IPS-20b (cell line): Measurements from ENCODE around the gene UBAP1L.
A peak's percentile ranks its signal among the peaks of the same experiment; 100 is the strongest.
"Not testable (repeated sequence)": the region's sequence is repeated elsewhere in the genome, so short reads cannot be mapped to it uniquely, and the experiment has no call there.

ENCODE experiments used
- H3K27ac ChIP-seq: one replicate; pipeline ENCODE4 v1.5.1; 2013; ENCODE audit warnings: low read length
- H3K27me3 ChIP-seq: 2 replicates; pipeline ENCODE4 v1.6.1; 2013; ENCODE audit warnings: mild to moderate bottlenecking, low read length, inconsistent platforms; ENCODE audit not compliant: insufficient read depth
- H3K36me3 ChIP-seq: 2 replicates; pipeline ENCODE4 v1.6.1; 2013; ENCODE audit warnings: low read depth, mild to moderate bottlenecking, inconsistent platforms, low read length, moderate library complexity; ENCODE audit not compliant: insufficient read depth
- H3K4me1 ChIP-seq: 2 replicates; pipeline ENCODE4 v1.6.1; 2013; ENCODE audit warnings: mild to moderate bottlenecking, control low read depth, inconsistent platforms, low read length, moderate library complexity; ENCODE audit not compliant: insufficient read depth
- H3K4me3 ChIP-seq: 2 replicates; pipeline ENCODE4 v1.5.1; 2013; ENCODE audit warnings: mild to moderate bottlenecking, low read length, inconsistent platforms
- H3K9ac ChIP-seq: 2 replicates; pipeline ENCODE4 v1.6.1; 2013; ENCODE audit warnings: low read depth, mild to moderate bottlenecking, inconsistent platforms, low read length, moderate library complexity
- H3K9me3 ChIP-seq: 2 replicates; pipeline ENCODE4 v1.6.1; 2013; ENCODE audit warnings: mild to moderate bottlenecking, low read depth, low read length, inconsistent platforms; ENCODE audit not compliant: insufficient read depth

The UBAP1L gene

DNA sequence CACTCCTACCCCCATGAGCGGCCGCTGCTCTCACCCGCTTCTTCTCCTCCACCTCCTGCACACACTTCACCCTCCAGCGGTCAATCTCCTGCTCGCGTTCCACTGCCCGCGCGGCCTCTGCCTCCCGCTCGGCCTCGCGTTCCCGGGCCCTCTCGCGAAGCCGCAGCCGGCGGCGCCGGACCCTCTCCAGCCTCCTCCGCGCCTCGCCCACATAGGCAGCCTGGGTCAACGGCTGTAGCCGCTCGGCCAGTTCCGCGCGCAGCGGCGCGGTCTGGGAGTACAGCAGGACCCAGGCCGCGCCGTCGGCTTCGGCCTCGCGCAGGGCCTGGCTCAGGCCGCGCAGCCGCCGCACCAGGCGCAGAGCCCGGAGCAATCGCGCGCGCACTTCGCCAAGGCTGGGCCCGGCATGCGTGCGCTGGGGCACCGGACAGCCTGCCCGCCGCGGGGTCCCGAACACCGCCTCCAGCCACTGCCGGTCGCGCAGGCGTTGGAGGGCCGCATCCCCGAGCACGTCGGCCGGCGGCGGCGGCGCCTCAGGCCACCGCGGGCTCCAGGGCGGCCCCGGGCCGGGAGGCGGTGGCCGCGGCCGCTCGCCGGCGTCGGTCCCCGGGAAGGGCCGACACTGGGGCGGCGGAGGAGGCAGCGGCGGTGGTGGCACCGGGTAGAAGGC is 18.0 kb upstream of the UBAP1L start:
- H3K4me1 ChIP-seq, result no peaks in the 10 kb centered on the region
- H3K4me3 ChIP-seq, result peak overlapping the region; percentile 84
- peak overlapping the region; percentile 81; the same call in 1 of the 2 replicates for H3K9ac ChIP-seq
- H3K27ac ChIP-seq, result no peak overlapping the region
- H3K9me3 ChIP-seq, result peaks cover 18% of the 10 kb centered on the region
- H3K27me3 ChIP-seq, result no peaks in the 10 kb centered on the region
- H3K36me3 ChIP-seq, result peaks cover 17% of the 10 kb centered on the region

DNA sequence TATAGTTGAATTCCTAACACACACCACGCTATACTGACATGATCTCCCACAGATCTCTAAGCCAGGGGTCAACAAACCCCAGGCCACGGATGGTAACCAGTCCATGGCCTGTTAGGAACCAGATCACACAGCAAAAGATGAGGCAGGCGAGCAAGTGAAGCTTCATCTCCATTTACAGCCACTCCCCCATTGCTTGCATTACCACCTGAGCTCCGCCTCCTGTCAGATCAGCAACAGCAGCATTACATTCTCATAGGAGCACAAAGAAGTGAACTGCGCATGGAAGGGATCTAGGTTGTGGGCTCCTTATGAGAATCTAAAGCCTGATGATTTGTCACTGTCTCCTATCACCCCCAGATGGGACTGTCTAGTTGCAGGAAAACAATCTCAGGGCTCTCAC is 15.9 kb upstream of the UBAP1L start:
- Histone ChIP-seq H3K27me3 (no peaks in the 10 kb centered on the region), H3K36me3 (peaks cover 35% of the 10 kb centered on the region), H3K27ac (no peak overlapping the region), H3K4me3 (no peak overlapping the region), H3K4me1 (no peaks in the 10 kb centered on the region), H3K9me3 (no peaks in the 10 kb centered on the region), H3K9ac (no peak overlapping the region)

DNA sequence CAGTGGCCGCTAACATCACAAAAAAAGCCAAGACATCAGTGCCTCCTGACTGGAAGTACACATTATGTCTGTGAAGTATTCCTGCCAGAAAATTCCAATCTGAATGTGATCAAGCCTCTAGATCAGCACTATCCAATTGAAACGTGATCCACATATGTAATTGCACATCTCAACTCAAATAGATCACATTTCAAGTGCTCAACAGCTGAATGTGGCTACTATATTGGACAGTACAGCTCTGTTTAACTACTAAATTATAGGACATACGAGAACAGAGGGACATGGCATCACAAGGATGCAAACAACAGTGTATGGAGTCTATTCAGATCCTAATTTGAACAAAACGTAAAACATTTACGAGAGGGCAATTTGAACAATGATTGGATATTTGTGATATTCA is 542 bp upstream of the UBAP1L start:
- H3K27me3 ChIP-seq, result no peaks in the 10 kb centered on the region
- H3K9me3 ChIP-seq, result no peaks in the 10 kb centered on the region
- no peaks in the 10 kb centered on the region for H3K4me1 ChIP-seq
- peaks cover 60% of the 10 kb centered on the region for H3K36me3 ChIP-seq
- no peak overlapping the region for H3K27ac ChIP-seq
- H3K9ac ChIP-seq, result no peak overlapping the region
- no peak overlapping the region for H3K4me3 ChIP-seq

DNA sequence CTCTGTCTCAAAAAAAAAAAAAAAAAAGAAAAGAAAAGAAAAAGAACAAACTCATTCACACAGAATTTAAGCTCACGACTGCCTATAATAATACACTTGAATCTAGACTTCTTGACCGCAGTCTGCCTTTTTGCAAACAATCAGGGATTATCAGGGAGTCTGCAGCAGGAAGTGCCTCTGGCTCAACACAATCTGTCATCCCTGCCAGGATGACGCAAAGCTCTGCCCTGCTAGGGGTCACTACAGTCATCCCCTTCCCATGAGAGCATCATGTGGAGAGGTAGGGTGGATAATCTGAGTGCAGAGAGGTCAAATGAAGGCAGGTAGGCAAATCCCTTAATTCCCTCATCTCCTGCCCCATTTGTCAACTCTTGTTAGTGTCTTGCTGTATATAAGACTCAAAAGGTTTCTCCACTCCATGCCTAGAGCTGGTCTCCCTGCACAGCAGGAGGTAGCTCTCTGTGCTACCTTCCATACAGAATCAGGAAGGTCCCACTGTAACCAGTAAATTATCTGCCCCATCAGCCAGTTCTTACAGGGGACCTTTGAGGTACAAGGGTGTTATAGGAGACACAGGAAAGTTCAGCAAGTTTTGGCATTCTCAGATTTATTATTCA is 4.2 kb downstream of the UBAP1L start:
- Histone ChIP-seq H3K27me3 (no peaks in the 10 kb centered on the region), H3K4me3 (no peak overlapping the region), H3K9me3 (no peaks in the 10 kb centered on the region), H3K4me1 (no peaks in the 10 kb centered on the region), H3K9ac (no peak overlapping the region), H3K27ac (no peak overlapping the region), H3K36me3 (peaks cover 25% of the 10 kb centered on the region)

DNA sequence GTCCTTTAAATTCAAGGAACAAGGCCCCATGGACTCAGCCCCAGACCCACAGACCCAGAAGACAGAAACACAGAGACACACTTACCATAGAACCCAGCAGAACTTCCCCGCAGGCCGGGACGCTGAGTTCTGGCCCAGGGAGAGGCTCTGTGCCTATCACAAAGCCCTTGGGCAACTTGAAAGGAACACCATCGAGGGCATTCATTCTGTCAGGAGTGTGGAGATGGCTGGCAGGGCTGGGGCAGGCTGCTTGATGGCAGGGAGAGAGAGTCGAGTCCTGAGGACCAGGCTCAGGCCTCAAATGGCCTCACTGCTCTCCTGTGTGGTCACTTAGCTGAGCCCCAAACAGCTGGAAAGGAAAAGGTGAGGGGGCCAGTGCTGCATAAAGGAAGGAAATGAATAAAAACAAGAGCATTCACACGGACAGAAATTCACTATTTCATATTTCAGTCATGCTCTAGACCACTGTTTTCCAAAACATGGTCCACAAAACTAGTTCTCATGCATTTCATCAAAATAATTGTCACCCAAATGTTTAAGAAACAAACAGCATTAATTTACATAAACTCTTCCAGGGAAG is 8.9 kb downstream of the UBAP1L start:
- H3K9me3 ChIP-seq, result no peaks in the 10 kb centered on the region
- H3K36me3 ChIP-seq, result no peaks in the 10 kb centered on the region
- no peak overlapping the region for H3K9ac ChIP-seq

DNA sequence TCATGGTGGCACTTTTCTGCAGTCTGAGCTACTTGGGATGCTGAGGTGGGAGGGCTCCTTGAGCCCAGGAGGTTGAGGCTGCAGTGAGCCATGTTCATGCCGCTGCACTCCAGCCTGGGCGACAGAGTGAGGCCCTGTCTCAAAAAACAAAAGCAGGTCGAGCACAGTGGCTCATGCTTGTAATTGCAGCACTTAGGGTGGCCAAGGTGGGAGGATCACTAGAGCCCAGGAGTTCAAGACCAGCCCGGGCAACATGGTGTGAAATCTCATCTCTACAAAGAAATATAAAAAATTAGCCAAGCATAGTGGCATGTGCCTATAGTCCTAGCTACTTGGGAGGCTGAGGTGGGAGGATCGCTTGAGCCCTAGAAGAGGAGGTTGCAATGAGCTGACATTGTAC is 10.0 kb downstream of the UBAP1L start:
- H3K9ac ChIP-seq, result no peak overlapping the region
- no peaks in the 10 kb centered on the region for H3K36me3 ChIP-seq
- no peaks in the 10 kb centered on the region for H3K9me3 ChIP-seq
- no peak overlapping the region for H3K27ac ChIP-seq
- no peak overlapping the region for H3K4me3 ChIP-seq
- H3K27me3 ChIP-seq, result no peaks in the 10 kb centered on the region; the same call in 1 of the 2 replicates
- no peaks in the 10 kb centered on the region for H3K4me1 ChIP-seq

More for the DNA sequence above, 8.9 kb downstream of the UBAP1L start:
- H3K27ac ChIP-seq, result no peak overlapping the region
- H3K4me3 ChIP-seq, result no peak overlapping the region
- no peaks in the 10 kb centered on the region; the same call in 1 of the 2 replicates for H3K27me3 ChIP-seq
- no peaks in the 10 kb centered on the region for H3K4me1 ChIP-seq

DNA sequence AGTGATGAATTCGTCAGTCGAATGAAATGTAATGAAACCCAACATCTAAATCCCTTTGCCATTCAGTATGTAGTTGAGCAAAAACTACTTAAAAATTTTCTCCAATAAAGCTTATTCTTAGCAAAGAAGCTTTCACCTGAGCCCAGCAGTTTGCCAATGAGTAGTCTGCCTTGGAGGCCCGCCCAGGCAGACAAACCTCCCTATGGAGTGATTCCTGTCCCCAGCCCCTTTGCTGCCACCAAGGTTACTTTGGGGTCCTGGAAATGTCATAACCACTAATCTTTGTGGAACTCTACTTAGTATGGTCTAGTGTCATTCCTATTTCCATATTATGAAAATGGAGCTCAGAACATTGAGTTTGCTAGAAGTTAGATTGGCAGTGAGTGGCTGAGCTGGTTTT is 12.1 kb downstream of the UBAP1L start:
- Histone ChIP-seq H3K36me3 (peaks cover 15% of the 10 kb centered on the region; the same call in 1 of the 2 replicates), H3K4me3 (no peak overlapping the region), H3K4me1 (no peaks in the 10 kb centered on the region)

DNA sequence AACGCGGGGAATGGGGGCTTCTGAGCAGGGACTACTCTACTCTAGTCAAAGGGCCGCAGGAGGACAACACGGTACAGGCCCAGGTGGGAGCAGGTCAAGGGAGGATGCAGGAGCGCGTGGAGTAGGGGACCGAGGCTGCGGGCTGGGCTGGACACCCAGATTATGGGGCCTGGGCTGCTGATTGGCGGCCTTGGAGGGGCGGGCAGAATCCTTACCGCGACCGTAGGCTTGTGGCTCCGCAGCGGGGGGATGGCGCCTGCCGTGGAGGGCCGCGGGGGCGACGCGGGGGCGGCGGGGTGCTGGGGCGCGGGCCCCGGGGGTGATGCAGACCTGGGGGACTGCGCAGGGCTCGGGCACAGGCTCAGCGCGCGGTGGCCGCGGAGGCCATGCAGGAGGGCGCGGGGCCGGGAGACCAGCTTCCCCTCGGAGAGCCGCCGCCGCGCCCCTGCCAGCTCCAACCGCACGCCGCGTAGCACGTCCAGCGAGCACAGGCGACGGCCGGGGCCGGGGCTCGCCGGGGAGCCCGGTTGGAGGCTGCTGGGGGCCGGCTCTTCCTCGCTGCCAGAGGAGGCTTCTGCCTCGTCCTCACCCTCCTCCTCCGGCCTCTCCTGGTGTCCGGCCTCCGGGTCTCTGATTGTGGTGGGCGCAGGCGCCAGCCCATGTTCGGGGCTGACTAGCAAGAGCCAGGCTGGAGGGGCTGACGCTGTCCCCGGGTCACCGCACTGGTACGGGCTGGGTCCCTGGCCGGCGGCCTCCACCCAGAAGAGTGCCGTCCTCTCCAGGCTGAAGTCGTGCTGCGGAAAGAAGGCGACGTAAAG is 12.9 kb downstream of the UBAP1L start:
- no peak overlapping the region for H3K9ac ChIP-seq
- H3K27me3 ChIP-seq, result no peaks in the 10 kb centered on the region; the same call in 1 of the 2 replicates
- H3K36me3 ChIP-seq, result peaks cover 16% of the 10 kb centered on the region; the same call in 1 of the 2 replicates
- no peaks in the 10 kb centered on the region for H3K9me3 ChIP-seq
- H3K4me3 ChIP-seq, result no peak overlapping the region
- no peaks in the 10 kb centered on the region for H3K4me1 ChIP-seq
- H3K27ac ChIP-seq, result no peak overlapping the region

More for the DNA sequence above, 12.1 kb downstream of the UBAP1L start:
- H3K27me3 ChIP-seq, result no peaks in the 10 kb centered on the region; the same call in 1 of the 2 replicates
- no peak overlapping the region for H3K9ac ChIP-seq
- H3K9me3 ChIP-seq, result no peaks in the 10 kb centered on the region
- no peak overlapping the region for H3K27ac ChIP-seq

DNA sequence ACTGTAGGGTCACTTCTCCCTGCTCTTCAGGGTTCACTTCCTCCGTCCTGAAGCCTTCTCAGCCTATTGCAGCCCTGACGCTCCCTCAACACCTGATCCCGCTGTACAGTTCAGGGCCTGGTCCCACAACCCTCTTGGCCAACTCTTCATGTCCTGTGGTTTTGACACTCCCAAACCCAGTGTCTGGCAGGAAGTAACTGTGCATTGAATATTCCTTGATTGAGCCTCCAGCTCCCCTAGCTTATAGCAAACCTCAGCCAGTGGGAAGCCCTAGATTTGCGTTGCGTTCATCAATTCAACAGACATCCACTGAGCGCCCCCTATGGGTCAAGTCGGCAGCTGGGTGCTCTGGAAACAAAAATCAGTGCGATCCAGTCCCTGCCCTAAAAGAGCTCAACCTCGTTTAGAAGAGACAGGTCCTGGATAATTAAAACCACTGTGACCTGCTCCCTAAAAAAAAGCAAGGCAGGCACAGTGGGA is 13.5 kb downstream of the UBAP1L start:
- Histone ChIP-seq H3K4me1 (no peaks in the 10 kb centered on the region), H3K9ac (no peak overlapping the region), H3K27ac (no peak overlapping the region), H3K36me3 (peaks cover 16% of the 10 kb centered on the region; the same call in 1 of the 2 replicates), H3K4me3 (no peak overlapping the region), H3K27me3 (no peaks in the 10 kb centered on the region; the same call in 1 of the 2 replicates), H3K9me3 (no peaks in the 10 kb centered on the region)

DNA sequence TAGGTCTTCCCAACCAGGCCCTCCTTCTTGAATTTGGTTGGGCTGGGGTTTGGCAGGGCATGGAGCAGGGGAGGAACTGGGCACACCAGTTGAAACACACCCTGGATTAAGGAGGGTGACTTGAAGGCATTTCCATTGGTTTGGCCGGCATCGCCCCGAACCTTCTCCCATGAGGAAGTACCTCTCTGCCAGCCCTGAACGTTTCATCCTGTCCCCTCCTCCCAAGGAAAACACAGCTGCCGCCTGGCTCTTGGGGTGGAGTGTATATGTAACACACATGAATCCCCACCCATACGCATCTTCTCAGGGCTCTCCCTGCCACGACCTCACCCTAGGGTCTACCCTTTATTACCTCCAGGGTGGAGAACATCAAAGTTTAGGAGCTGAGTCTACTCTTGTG is 14.6 kb downstream of the UBAP1L start:
- no peaks in the 10 kb centered on the region for H3K9me3 ChIP-seq
- H3K4me1 ChIP-seq, result no peaks in the 10 kb centered on the region
- no peak overlapping the region for H3K4me3 ChIP-seq
- H3K9ac ChIP-seq, result no peak overlapping the region
- H3K27me3 ChIP-seq, result no peaks in the 10 kb centered on the region; the same call in 1 of the 2 replicates
- H3K27ac ChIP-seq, result no peak overlapping the region
- H3K36me3 ChIP-seq, result peaks cover 16% of the 10 kb centered on the region; the same call in 1 of the 2 replicates

DNA sequence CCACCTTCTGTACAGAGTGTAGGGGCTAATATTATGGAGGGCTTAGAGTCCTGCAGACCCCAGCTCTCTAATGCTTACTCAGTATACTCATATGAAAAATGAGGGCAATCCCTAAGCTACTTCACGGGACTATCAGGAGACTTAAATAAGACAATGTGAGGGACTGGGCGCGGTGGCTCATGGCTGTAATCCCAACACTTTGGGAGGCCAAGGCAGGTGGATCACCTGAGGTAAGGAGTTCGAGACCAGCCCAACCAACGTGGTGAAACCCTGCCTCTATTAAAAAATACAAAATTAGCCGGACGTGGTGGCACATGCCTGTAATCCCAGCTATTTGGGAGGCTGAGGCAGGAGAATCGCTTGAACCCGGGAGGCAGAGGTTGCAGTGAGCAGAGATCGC is 15.2 kb downstream of the UBAP1L start:
- peaks cover 16% of the 10 kb centered on the region; the same call in 1 of the 2 replicates for H3K36me3 ChIP-seq
- not testable (repeated sequence) for H3K4me1 ChIP-seq, H3K9ac ChIP-seq

More for the DNA sequence above, 15.2 kb downstream of the UBAP1L start:
- not testable (repeated sequence) for H3K9me3 ChIP-seq, H3K27ac ChIP-seq, H3K27me3 ChIP-seq, H3K4me3 ChIP-seq
